Activated T-cell treated with anti-CD3 and anti-CD28 coated beads, Interleukin-2, amount 50 U/mL, for 1 hour (primary cell): ENCODE measurements around the gene MYO6.

Experiments used
- DNase-seq: peaks from one replicate; pipeline ENCODE4 v3.0.0-alpha.2; 2020

The MYO6 gene

GRCh38 chr6:75770844-75771243, 21.8 kb downstream of the MYO6 start:
- DNase-seq: no peak

- no peak for DNase-seq
Observed at GRCh38 chr6:75775219-75775618, 26.2 kb downstream of the MYO6 start.

GRCh38 chr6:75776461-75776860, 27.4 kb downstream of the MYO6 start:
- DNase-seq: no peak

GRCh38 chr6:75778757-75779156, 29.7 kb downstream of the MYO6 start:
- DNase-seq: no peak

GRCh38 chr6:75786152-75786551, 37.1 kb downstream of the MYO6 start:
- no peak for DNase-seq

GRCh38 chr6:75788894-75789293, 39.9 kb downstream of the MYO6 start:
- DNase-seq: no peak

GRCh38 chr6:75791881-75792280, 42.8 kb downstream of the MYO6 start:
- DNase-seq: no peak

GRCh38 chr6:75794351-75794846, 45.4 kb downstream of the MYO6 start:
- no peak for DNase-seq

GRCh38 chr6:75794954-75795739, 46.1 kb downstream of the MYO6 start:
- DNase-seq: no peak

- no peak for DNase-seq
Observed at GRCh38 chr6:75796723-75797122, 47.7 kb downstream of the MYO6 start.

GRCh38 chr6:75800133-75800532, 51.1 kb downstream of the MYO6 start:
- no peak for DNase-seq

GRCh38 chr6:75800708-75801505, 51.9 kb downstream of the MYO6 start:
- no peak for DNase-seq

GRCh38 chr6:75802366-75802765, 53.3 kb downstream of the MYO6 start:
- DNase-seq: no peak

- no peak for DNase-seq
Observed at GRCh38 chr6:75808507-75808906, 59.5 kb downstream of the MYO6 start.

- no peak for DNase-seq
Observed at GRCh38 chr6:75812560-75812959, 63.5 kb downstream of the MYO6 start.

- DNase-seq: no peak
Observed at GRCh38 chr6:75813476-75814250, 64.6 kb downstream of the MYO6 start.

- DNase-seq: no peak
Observed at GRCh38 chr6:75815756-75816155, 66.7 kb downstream of the MYO6 start.

- no peak for DNase-seq
Observed at GRCh38 chr6:75818098-75818855, 69.2 kb downstream of the MYO6 start.

- no peak for DNase-seq
Observed at GRCh38 chr6:75819776-75820487, 70.9 kb downstream of the MYO6 start.

GRCh38 chr6:75824160-75824559, 75.1 kb downstream of the MYO6 start:
- DNase-seq: no peak

- DNase-seq: no peak
Observed at GRCh38 chr6:75827163-75827562, 78.1 kb downstream of the MYO6 start.
